ENCODE measurements around the gene PTPRN2. TPM values are rescaled to one million over a fixed set of nuclear protein-coding genes. Genes with fewer than 3 reads are reported as not detected.

The PTPRN2 gene
- total and polyA plus RNA-seq, 2 donors (not counting 3 experiments of a cell fraction or from before 2014, with no cell fraction given): 0.62 to 0.88 TPM

DNA sequence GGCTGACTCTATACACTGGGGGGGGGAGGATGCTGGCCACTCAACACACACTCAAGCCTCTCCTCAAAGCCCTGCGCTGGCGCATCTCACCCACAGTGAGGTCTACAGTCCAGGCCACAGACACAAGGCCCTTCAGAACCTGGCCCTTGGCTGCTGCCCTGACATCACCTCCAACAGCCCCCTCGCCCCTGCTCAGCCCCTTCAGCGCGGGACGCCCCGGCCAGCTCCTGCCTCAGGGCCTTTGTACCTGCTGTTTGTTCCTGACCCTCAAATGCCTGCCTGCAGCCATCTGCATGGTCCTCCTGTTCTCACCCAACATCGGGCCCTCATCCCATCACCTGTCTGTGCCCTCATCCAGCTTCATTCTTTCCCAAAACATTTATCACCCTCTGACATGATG lies 678.3 kb downstream of the PTPRN2 start:
- POLR2A ChIA-PET: no interaction called here
- H3K27me3 ChIP-seq (ENCODE audit: control insufficient read depth in 2 of 2, insufficient read depth in 2 of 2, low read length in 2 of 2): no peaks in the 10 kb centered on the region
- dilution Hi-C loops (cut with MboI; ENCODE audit: extremely low pct_ligation_motif_present, low sequenced_read_pairs): no loop called here
- H3K36me3 ChIP-seq (ENCODE audit: control insufficient read depth in 2 of 2, extremely low read depth in 1 of 2, insufficient read depth in 2 of 2, low read length in 2 of 2): no peaks in the 10 kb centered on the region
- no peaks in the 10 kb centered on the region for H3K9me1 ChIP-seq (replicated peaks; ENCODE audit: control insufficient read depth, extremely low read depth, insufficient read depth, low read length)
- no peak overlapping the region for H3K9ac ChIP-seq (replicated peaks; ENCODE audit: extremely low read depth, insufficient read depth, low read length)
- H3K9me3 ChIP-seq (replicated peaks; ENCODE audit: control insufficient read depth, insufficient read depth, low read length): peaks cover 4% of the 10 kb centered on the region
- no peak overlapping the region for H3K4me2 ChIP-seq (ENCODE audit: insufficient read depth, low read length)
- DNase-seq (ENCODE audit: low read depth, low spot score) (no peak), FAIRE-seq (no peak)
- no peaks in the 10 kb centered on the region for H4K20me1 ChIP-seq (replicated peaks; ENCODE audit: control insufficient read depth, extremely low read depth, insufficient read depth, low read length)
- CTCF ChIA-PET: no interaction called here
- no peak overlapping the region for H3K27ac ChIP-seq (ENCODE audit: insufficient read depth, low read depth, low read length)
- H3K4me3 ChIP-seq (replicated peaks in 1 of 3; ENCODE audit: insufficient read depth in 1 of 3, low read depth in 1 of 3, low read length in 3 of 3): no peak overlapping the region
- H3K4me1 ChIP-seq (ENCODE audit: control insufficient read depth, extremely low read depth, insufficient read depth, low read length): no peaks in the 10 kb centered on the region
- BruUV-seq (replicated peaks): no TSS peak
- H3K79me2 ChIP-seq (ENCODE audit: control insufficient read depth, insufficient read depth, low read length): no peaks in the 10 kb centered on the region
- no peak for TF ChIP-seq POLR2A (IDR thresholded peaks at IDR 0.05; ENCODE audit: low read depth, low read length)
- TF ChIP-seq POLR2AphosphoS5 (IDR thresholded peaks at IDR 0.05; ENCODE audit: insufficient read depth, low read depth, low read length): no peak
- TF ChIP-seq FOS (IDR thresholded peaks at IDR 0.05; ENCODE audit: borderline replicate concordance, insufficient read depth, low read length): no peak
- TF ChIP-seq, protein P1, sequence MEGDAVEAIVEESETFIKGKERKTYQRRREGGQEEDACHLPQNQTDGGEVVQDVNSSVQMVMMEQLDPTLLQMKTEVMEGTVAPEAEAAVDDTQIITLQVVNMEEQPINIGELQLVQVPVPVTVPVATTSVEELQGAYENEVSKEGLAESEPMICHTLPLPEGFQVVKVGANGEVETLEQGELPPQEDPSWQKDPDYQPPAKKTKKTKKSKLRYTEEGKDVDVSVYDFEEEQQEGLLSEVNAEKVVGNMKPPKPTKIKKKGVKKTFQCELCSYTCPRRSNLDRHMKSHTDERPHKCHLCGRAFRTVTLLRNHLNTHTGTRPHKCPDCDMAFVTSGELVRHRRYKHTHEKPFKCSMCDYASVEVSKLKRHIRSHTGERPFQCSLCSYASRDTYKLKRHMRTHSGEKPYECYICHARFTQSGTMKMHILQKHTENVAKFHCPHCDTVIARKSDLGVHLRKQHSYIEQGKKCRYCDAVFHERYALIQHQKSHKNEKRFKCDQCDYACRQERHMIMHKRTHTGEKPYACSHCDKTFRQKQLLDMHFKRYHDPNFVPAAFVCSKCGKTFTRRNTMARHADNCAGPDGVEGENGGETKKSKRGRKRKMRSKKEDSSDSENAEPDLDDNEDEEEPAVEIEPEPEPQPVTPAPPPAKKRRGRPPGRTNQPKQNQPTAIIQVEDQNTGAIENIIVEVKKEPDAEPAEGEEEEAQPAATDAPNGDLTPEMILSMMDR (IDR thresholded peaks at IDR 0.05; ENCODE audit: extremely low read depth in 1 of 2, insufficient read depth in 1 of 2, low read depth in 1 of 2, low read length in 2 of 2): no peak
- TF ChIP-seq, protein P2, sequence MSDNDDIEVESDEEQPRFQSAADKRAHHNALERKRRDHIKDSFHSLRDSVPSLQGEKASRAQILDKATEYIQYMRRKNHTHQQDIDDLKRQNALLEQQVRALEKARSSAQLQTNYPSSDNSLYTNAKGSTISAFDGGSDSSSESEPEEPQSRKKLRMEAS (IDR thresholded peaks at IDR 0.05; ENCODE audit: insufficient read depth, insufficient read length): no peak
- no peak for TF ChIP-seq MYC (IDR thresholded peaks at IDR 0.05; ENCODE audit: low read depth, low read length)
- TF ChIP-seq JUN (IDR thresholded peaks at IDR 0.05; ENCODE audit: borderline replicate concordance, insufficient read depth, insufficient read length, low read depth): no peak
- TF ChIP-seq GATA2 (IDR thresholded peaks at IDR 0.05; ENCODE audit: insufficient read depth, insufficient read length, low read depth, low read length): no peak
- TF ChIP-seq EZH2 (IDR thresholded peaks at IDR 0.05; ENCODE audit: borderline replicate concordance, low read depth, low read length, severe bottlenecking): no peak
- H2AFZ ChIP-seq (ENCODE audit: low read depth, low read length): no peak overlapping the region
- intact Hi-C loops (cut with micrococcal nuclease): no loop called here

Data from endothelial cell of umbilical vein (primary cell).